Calu3 (cell line): ENCODE results near the gene FEM1C. TPM values are rescaled to one million over a fixed set of nuclear protein-coding genes. Genes with fewer than 3 reads are reported as not detected.
A peak's percentile ranks its signal among the peaks of the same experiment; 100 is the strongest.

Source experiments
- BruUV-seq: library from RNA; stranded (reverse); fragments of 400-500 nt; replicated peaks from 2 replicates; lab custom pipeline; 2021; lab: Mats Ljungman, UMichigan
- CTCF ChIA-PET: fragments of 300-600 bp; sonication (Branson Sonifier 250); formaldehyde crosslinking; loops from one replicate; lab custom pipeline; 2022; ENCODE audit warnings: antibody characterized with exemption; lab: Charles Lee
- DNase-seq: peaks from one replicate; pipeline ENCODE4 v3.0.0; 2022
- H3K27ac Mint-ChIP-seq: one replicate; pipeline ENCODE4 v1.8.0; 2022; ENCODE audit warnings: mixed read lengths; ENCODE audit not compliant: unreplicated experiment
- H3K27me3 Mint-ChIP-seq: one replicate; pipeline ENCODE4 v1.8.0; 2022; ENCODE audit warnings: mixed read lengths; ENCODE audit not compliant: unreplicated experiment
- H3K36me3 Mint-ChIP-seq: one replicate; pipeline ENCODE4 v1.8.0; 2022; ENCODE audit warnings: mild to moderate bottlenecking, moderate library complexity, mixed read lengths; ENCODE audit not compliant: insufficient read depth, unreplicated experiment
- H3K4me1 Mint-ChIP-seq: one replicate; pipeline ENCODE4 v1.8.0; 2022; ENCODE audit warnings: mild to moderate bottlenecking, low read depth, mixed read lengths; ENCODE audit not compliant: unreplicated experiment
- H3K4me3 Mint-ChIP-seq: one replicate; pipeline ENCODE4 v1.8.0; 2022; ENCODE audit warnings: mild to moderate bottlenecking, low read depth, moderate library complexity, mixed read lengths; ENCODE audit not compliant: unreplicated experiment
- H3K9me3 Mint-ChIP-seq: one replicate; pipeline ENCODE4 v1.8.0; 2022; ENCODE audit warnings: low read depth, mixed read lengths; ENCODE audit not compliant: unreplicated experiment
- intact Hi-C: fragments of 100-400 bp; cut with micrococcal nuclease; formaldehyde crosslinking; loops from one replicate; pipeline ENCODE4 v1.10.0; 2022; ENCODE audit not compliant: unreplicated experiment
- total RNA-seq: library from RNA; stranded (reverse); gene quantifications from 2 replicates; pipeline ENCODE4 v1.2.3, GENCODE V29; 2022
- TF ChIP-seq, protein P1 (sequence below): fragments of 200-600 bp; IDR thresholded peaks from one replicate; pipeline ENCODE4 v1.8.0; 2022; ENCODE audit warnings: antibody characterized with exemption; ENCODE audit not compliant: unreplicated experiment

Gene FEM1C
- total RNA-seq, 1 experiment from 2014 or later, result 42.8 TPM

DNA sequence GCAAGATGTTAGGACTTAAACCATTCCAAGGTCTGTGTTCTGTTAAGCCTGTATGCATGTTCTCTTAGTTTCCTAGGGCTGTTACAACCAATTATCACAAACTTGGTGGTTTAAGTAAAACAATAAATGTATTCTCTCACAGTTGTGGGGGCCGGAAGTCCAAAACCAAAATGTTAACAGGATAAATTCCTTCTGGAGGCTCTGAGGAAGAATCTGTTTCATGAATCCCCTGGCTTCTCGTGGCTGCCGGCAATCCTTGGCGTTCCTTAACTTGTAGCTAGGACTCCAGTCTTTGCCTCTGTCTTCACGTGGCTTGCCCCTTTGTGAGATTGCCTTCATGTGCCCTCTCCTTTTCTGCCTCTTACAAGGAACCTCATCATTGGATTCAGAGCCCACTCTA, 30.4 kb downstream of the FEM1C start:
- Mint-ChIP-seq H3K27me3 (no peaks in the 10 kb centered on the region), H3K9me3 (peaks cover 8% of the 10 kb centered on the region), H3K27ac (no peak overlapping the region), H3K4me1 (peaks cover 11% of the 10 kb centered on the region), H3K4me3 (no peak overlapping the region), H3K36me3 (peaks cover 60% of the 10 kb centered on the region)
- intact Hi-C loops, result no loop called here
- TF ChIP-seq, protein P1, sequence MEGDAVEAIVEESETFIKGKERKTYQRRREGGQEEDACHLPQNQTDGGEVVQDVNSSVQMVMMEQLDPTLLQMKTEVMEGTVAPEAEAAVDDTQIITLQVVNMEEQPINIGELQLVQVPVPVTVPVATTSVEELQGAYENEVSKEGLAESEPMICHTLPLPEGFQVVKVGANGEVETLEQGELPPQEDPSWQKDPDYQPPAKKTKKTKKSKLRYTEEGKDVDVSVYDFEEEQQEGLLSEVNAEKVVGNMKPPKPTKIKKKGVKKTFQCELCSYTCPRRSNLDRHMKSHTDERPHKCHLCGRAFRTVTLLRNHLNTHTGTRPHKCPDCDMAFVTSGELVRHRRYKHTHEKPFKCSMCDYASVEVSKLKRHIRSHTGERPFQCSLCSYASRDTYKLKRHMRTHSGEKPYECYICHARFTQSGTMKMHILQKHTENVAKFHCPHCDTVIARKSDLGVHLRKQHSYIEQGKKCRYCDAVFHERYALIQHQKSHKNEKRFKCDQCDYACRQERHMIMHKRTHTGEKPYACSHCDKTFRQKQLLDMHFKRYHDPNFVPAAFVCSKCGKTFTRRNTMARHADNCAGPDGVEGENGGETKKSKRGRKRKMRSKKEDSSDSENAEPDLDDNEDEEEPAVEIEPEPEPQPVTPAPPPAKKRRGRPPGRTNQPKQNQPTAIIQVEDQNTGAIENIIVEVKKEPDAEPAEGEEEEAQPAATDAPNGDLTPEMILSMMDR, result no peak
- no peak for DNase-seq
- no TSS peak for BruUV-seq
- CTCF ChIA-PET, result no interaction called here

DNA sequence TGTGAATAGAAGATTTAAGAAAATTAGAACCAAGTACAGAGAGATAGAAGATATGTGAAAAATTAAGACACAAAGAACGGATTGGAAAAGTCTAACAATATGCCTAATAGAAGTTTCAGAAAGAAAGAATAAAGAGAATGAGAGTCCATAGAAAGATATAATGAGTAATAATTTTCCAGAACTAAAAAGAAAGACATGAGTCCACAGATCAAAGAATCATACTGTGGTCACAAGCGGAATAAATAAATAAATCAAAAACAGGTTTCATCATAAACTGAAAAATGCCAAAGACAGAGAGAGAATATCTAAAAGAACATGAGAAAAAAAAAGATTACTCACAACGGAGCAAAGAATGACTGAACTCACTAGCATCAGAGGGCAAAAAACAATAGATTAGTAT, 32.9 kb downstream of the FEM1C start:
- no peaks in the 10 kb centered on the region for H3K27me3 Mint-ChIP-seq
- H3K9me3 Mint-ChIP-seq, result peaks cover 8% of the 10 kb centered on the region
- TF ChIP-seq, protein P1, result no peak
- H3K36me3 Mint-ChIP-seq, result peaks cover 44% of the 10 kb centered on the region
- H3K27ac Mint-ChIP-seq, result peak overlapping the region; percentile 0
- H3K4me1 Mint-ChIP-seq, result peaks cover 14% of the 10 kb centered on the region
- intact Hi-C loops, result no loop called here
- H3K4me3 Mint-ChIP-seq, result no peak overlapping the region
- CTCF ChIA-PET, result no interaction called here
- no peak for DNase-seq
- no TSS peak for BruUV-seq

DNA sequence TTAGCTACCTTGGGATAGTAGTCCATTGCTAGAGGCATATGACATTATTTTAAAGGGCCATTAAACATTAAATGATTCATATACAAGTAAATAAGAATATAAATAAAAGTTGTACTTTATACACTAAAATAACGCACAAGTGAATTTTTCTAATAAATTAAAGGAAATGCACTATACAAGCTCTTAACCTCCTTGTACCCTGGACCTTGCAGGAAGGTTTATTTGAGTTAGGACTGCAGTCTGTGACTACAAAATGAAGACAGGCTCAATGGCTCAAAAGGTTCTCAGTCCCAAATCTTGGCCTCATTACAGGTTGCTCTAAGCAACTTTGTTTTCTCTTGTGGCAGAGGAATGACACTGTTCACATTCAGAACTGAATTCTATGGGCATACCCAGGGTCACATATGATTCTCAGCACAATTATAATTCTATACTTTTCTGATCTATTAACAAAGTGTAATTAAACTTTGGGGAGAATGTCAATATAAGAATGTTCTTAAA, 34.4 kb downstream of the FEM1C start:
- Mint-ChIP-seq H3K9me3 (peaks cover 8% of the 10 kb centered on the region), H3K4me3 (no peak overlapping the region), H3K36me3 (peaks cover 29% of the 10 kb centered on the region), H3K4me1 (peaks cover 11% of the 10 kb centered on the region), H3K27ac (no peak overlapping the region), H3K27me3 (no peaks in the 10 kb centered on the region)
- no TSS peak for BruUV-seq
- intact Hi-C loops, result no loop called here
- CTCF ChIA-PET, result no interaction called here
- TF ChIP-seq, protein P1, result no peak
- no peak for DNase-seq

DNA sequence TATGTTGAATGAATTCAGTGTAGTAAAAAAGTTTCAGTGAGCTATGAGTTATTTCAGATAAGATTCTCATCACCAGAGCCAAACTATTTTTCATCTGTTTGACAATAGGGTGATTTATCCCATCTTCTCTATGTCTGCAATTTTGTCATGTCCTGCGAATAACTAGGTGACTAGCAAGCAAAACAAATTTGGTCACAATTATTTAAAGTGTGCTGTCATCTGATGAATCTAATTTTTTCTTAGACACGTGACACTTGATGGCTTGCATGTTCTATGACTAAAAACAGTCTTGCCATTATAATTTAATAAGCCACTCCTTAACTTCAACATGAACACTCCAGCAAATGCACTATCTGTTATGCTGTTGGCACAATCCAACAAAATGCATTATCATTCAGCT, 35.0 kb downstream of the FEM1C start:
- intact Hi-C loops, result no loop called here
- TF ChIP-seq, protein P1, result no peak
- peaks cover 11% of the 10 kb centered on the region for H3K4me1 Mint-ChIP-seq
- no peaks in the 10 kb centered on the region for H3K27me3 Mint-ChIP-seq
- CTCF ChIA-PET, result interaction anchor here (0.5 to 0.7 kb wide), 3 partner anchors 13 to 412 kb away, joined by 3 to 5 read pairs (median 3); no protein-coding TSS in a partner anchor
- peaks cover 8% of the 10 kb centered on the region for H3K9me3 Mint-ChIP-seq
- H3K36me3 Mint-ChIP-seq, result peaks cover 24% of the 10 kb centered on the region
- BruUV-seq, result no TSS peak
- no peak overlapping the region for H3K4me3 Mint-ChIP-seq
- DNase-seq, result no peak
- no peak overlapping the region for H3K27ac Mint-ChIP-seq
